Measurements from ENCODE around the gene BCKDHB.
"Not testable (repeated sequence)": the region's sequence is repeated elsewhere in the genome, so short reads cannot be mapped to it uniquely, and the experiment has no call there.

BCKDHB gene

DNA sequence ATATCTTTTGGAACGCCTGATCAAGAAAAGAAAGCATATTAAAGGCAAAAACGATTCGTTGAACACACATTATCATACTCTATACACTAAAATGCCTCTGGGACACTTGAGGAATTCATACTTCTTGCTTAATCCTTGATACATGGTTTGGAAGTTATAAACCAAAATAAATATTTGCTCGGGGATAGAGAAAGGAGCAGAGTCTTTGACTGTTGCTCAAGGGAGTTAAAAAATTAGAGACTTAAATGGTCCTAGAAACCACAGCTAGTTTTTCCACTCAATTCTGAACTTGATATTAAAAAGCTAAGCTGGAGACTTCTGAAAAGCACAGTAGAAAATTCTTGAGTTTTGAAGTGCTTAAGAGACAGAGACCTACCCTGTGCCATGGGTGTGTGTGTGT, 98.9 kb downstream of the BCKDHB start:
- in situ Hi-C loops (cut with HindIII; ENCODE audit: low sequenced_read_pairs): no loop called here

DNA sequence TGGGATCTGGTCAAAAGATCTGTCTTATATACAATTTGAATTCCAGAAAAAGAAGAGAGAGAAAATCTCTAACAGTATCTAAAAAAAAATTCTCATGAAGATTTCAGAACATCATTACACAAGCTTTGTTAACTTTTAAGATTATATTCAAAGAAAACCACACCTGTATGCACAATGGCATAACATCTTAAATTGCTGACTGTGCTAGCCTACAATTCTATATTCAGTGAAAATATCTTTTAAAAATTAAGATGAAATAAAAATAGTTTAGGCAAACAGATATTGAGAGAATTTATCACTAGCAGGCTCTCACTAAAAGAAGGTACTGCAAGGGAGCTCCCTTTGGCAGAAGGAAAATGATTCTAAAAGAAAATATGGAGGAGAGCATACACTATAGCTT, 100.3 kb downstream of the BCKDHB start:
- in situ Hi-C loops (cut with HindIII; ENCODE audit: low sequenced_read_pairs): no loop called here

DNA sequence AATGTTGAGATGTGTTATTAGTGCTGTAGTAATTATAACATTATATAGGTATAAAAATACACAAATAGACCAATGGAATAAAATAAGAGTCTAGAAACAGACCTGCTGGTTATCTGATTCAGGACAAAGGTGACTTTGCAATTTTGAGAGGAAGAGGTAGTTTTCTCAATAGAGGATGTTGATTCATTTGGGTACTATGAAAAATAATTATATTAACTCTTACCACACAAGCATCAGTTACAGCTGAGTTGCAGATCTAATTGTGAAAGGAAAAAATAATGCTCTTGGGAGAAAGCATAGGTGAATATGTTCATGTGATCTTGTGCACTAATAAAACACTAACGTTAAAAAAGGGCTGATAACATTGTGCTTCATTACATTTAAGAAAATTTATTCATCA, 103.0 kb downstream of the BCKDHB start:
- in situ Hi-C loops (cut with HindIII; ENCODE audit: low sequenced_read_pairs): no loop called here

DNA sequence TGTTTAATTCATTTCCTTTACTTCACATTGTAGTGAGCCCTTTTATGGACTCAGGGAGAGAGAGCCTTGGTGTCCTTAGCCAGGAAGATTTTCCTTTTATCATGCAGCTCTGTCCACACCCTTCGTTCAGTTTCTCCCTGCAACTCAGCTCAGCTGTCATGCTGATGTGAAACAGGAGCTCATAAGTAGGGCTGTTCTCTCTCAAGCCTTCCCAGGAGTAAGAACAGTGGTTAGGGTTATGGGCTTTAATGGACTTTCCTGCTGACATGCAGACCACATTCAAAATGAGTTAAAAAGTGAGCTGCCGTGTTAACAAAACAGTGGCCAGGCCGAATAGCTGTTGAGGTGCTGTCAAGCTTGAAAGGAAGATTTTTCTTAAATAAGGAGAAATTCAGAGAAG, 104.1 kb downstream of the BCKDHB start:
- in situ Hi-C loops (cut with HindIII; ENCODE audit: low sequenced_read_pairs): no loop called here

DNA sequence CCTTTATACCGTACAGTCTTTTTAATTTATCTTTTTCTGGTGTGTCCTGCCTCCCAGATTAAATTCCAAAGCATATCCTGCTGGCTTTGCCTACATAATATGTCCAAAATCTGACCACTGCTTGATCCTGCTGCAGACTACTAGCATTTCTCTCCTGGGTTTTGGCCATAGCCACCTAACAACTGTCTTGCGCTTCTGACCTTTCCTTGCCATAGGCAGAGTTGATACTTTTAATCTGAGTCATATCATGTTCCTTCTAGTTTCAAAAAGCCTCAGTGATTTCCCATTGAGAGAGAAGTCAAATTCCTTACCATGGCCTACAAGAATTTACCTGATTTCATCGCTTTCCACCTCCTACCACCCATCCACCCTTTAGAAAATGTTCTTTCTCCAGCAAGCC, 104.8 kb downstream of the BCKDHB start:
- in situ Hi-C loops (cut with HindIII; ENCODE audit: low sequenced_read_pairs): no loop called here

DNA sequence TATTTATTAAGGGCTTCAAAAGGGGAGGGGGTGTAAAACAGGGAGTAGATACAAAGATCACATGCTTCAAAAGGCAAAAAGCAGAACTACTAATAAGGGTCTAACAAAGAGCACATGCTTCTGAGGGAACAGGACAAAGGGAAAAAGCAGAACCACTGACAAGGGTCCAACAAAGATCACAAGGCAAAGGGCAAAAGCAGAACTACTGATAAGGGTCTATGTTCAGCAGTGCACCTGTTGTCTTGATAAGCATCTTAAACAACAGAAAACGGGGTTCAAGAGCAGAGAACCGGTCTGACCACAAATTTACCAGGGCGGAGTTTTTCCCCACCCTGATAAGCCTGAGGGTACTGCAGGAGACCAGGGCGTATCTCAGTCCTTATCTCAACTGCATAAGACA, 105.4 kb downstream of the BCKDHB start:
- in situ Hi-C loops (cut with HindIII; ENCODE audit: low sequenced_read_pairs): not testable (repeated sequence)

DNA sequence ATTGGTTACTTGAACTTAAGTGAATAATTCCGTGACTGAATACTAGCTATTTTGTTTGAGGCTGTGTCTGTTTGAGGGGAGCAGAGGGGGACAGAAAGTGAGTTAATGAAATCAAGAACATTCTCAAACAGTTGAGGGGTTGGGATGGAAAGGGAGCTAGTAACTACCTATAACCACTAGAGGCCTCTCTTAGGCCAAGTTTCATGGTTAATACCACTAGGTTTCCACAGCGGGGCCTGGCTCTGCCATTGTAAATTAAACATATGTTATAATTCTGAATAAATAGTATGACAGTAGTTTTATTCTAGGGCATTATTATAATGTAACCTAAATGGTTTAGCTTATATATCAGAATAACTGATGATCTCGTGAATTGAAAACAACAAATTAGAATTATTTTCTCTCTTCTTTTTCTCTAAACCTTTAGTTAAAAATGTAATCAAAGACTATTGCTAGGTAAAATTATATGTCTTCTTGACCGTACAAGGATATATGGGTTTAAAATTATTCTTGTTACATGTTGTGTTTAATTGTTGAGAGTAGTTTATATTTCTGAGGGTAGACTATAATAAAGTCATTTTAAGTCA, 108.1 kb downstream of the BCKDHB start:
- in situ Hi-C loops (cut with HindIII; ENCODE audit: low sequenced_read_pairs): no loop called here

DNA sequence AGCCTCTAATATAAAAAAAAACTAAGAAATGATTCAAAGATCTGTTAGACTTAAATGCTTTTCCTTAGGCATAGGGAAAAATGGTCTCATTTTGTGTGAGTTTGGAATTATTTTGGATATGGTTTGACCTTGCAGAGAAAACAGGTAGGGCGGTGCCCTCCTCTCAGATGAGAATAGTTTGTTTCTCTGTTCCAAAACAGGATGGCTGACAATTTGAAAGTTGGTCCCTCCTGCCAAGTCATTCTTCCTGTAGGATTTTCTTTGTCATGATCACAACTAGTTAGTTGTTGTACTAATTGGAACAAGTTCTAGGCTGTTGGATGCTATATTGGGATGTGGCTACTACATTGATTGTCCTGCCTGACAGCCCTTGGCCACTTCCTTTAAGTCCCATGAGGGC, 108.6 kb downstream of the BCKDHB start:
- in situ Hi-C loops (cut with HindIII; ENCODE audit: low sequenced_read_pairs): no loop called here

DNA sequence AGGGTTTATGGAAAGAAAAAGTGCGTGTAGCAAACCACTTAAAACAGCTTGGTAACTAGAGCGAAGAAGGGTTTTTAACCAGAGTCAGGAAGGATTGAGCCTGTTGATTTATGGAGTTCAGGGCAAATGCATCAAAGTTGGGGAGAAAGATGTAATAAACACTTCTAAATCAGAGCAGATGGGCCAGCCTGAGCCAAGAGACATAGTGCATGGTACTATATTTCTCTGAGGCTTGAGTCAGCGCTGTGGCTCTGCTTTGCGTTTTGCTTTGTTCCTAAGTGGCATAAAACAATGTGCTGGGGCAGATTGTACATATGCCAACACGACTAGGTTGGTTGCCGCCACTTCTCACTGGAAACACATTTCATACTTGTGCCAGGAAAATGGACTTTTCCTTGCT, 111.3 kb downstream of the BCKDHB start:
- in situ Hi-C loops (cut with HindIII; ENCODE audit: low sequenced_read_pairs): no loop called here

DNA sequence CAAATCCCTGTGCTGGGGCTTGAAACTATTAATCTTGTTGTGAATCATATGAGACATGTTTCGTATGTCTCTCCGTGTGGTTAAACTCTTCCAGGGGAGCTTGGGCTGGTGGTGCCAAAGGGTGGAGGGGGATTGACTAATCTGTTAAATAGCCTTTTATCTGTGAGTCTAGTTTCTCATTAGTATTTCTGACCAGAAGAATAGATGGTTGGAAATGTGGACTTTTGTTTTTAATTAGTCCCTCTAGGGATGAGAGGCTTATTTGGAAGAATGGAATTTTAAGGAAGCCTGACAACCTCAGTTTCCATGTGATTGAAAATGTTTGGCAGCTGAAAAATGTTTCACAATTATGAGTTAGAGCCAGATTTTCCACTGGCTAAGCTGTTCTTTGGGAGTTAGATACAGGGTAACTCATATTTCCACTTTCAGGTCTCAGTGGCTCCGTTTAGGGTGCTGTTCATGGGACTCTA, 117.3 kb downstream of the BCKDHB start:
- in situ Hi-C loops (cut with HindIII; ENCODE audit: low sequenced_read_pairs): no loop called here

DNA sequence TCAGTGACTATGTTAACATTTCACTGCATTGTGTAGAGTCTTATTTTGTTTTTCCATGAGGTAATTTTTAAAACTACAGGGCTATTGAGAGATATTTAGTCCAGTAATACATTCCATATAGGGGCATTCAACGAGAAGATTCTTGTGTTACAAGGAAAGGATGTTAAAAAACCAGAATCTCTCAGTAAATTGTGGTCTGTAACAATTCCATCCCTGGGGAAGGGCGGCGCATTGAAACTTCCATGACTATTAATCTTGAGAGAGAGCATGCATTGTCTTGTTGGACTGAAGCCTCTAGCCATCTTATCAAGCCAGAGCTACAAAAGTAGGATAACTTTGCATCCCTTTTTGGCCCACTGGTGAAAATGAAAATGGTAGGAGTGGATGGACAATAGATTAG, 119.7 kb downstream of the BCKDHB start:
- in situ Hi-C loops (cut with HindIII; ENCODE audit: low sequenced_read_pairs): no loop called here

DNA sequence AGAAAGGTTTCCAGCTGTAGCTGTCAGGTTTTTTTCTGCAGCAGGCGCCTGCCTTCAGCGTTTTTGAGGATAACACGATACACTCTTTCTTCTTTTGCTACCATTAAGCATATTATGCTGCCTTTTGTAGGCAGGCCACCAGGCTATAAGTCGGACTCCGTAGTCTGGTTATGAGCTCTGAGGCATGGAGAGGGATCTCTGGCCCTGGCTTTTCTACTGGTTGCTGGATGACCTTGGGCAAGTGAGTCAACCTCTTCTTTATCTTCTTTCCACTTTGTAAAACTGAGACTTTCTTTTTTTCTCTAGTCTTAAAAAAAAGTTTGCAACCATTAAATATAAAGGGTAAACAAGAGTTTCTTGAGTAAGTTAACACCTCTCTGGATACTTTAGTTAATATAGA, 120.2 kb downstream of the BCKDHB start:
- in situ Hi-C loops (cut with HindIII; ENCODE audit: low sequenced_read_pairs): no loop called here

DNA sequence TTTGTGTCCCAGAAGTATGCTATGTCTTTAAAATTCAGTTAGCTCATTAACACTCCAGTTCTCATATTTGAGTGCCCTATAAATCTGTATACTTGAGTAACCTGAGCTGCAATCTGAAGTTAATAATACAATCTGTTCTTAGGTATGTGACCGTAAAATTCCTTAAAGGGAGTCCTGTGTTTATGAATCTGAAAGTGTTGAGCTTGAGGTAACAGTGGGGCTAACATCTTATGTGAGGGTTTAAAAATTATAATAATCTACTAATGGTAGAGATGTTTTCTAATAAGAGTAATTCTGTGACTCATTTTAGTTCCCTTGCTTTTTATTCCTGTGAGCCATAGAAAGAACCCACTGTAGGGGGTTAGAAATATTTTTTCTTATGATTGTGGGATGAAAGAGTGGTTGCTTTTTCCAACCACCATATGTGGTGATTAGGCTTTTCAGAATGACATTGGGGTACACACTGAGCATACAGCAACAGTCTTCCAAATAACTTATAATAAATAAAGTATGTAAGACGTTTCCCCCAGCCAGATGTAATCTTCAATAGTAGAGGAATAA, 121.2 kb downstream of the BCKDHB start:
- in situ Hi-C loops (cut with HindIII; ENCODE audit: low sequenced_read_pairs): no loop called here

DNA sequence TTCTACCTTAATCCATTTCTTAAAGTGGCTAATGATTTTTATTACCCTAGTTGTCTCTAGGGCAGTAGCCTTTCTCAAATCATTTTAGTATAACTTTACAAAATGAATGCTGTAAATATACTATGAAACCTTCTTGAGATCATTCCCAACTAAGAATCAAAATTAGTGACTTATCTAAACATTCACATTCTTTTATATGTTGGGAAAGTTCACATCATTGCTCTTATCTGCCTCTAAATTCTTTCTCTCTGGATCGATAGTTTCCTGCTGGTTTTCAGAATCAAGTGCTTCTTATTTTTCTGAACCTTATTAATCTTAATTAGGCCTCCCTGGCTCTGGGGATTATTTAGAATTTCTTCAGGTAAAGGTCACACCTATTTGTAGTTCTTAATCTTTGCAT, 126.8 kb downstream of the BCKDHB start:
- in situ Hi-C loops (cut with HindIII; ENCODE audit: low sequenced_read_pairs): no loop called here

DNA sequence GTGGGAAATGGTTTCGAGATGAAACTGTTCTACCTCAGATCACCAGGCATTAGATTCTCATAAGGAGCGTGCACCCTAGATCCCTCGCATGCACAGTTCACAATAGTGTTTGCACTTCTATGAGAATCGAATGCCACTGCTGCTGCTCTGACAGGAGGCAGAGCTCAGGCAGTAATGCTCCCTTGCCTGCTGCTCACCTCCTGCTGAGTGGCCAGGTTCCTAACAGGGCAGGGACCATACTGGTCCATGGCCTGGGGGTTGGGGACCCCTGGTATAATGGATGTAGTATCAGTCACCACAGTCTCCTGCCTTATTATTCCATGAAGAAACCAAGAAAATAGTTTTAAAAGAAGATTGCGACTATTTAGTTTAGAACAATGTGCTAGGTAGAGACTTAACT, 127.5 kb downstream of the BCKDHB start:
- in situ Hi-C loops (cut with HindIII; ENCODE audit: low sequenced_read_pairs): no loop called here

DNA sequence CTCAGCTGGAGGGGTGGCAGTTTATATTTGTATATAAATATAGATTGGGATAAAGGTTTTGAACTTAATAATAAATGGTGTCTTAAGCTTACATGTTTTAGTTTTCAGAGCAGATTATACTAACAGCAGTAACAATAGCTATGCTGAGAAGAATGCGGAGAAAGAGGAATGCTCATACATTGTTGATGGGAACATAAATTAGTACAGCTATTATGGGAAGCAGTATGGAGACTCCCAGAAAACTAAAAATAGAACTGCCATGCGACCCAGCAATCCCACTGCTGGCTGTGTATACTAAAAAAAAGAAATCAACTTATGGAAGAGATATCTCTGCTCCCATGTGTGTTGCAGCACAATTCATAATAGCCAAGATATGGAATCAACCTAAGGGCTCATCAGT, 127.9 kb downstream of the BCKDHB start:
- in situ Hi-C loops (cut with HindIII; ENCODE audit: low sequenced_read_pairs): no loop called here

DNA sequence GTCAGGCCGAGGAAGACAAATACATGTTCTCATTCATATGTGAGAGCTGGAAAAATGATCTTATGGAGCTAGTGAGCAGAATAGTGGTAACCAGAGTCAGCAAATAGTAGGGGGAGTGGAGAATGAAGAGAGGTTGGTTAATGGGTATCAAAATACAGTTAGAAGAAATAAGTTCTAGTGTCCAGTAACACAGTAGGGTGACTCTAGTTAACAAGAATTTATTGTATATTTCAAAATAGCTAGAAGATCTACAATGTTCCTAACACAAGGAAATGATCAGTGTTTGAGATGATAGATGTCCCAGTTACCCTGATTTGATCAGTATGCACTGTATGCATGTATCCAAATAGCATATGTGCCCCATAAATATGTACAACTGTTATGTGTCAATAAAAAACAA, 128.4 kb downstream of the BCKDHB start:
- in situ Hi-C loops (cut with HindIII; ENCODE audit: low sequenced_read_pairs): no loop called here

DNA sequence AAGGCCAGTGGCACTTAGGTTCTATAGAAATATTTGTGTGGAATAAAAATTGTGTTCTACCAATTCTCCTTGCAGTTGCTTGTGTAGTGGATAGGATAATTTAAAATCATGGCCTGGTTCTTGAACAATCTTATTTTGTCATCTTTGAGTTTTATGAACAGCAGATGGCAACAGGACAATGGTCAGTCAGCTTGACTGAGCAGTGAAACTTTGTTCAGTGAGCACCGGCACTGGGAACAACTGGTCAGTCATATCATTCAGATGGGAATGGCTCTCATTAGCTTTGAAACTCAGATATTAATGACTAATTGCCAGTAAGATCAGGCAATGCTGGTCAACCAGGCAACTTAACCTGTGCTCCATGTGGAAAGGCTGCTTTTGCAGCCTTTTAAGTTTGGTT, 129.2 kb downstream of the BCKDHB start:
- in situ Hi-C loops (cut with HindIII; ENCODE audit: low sequenced_read_pairs): no loop called here

DNA sequence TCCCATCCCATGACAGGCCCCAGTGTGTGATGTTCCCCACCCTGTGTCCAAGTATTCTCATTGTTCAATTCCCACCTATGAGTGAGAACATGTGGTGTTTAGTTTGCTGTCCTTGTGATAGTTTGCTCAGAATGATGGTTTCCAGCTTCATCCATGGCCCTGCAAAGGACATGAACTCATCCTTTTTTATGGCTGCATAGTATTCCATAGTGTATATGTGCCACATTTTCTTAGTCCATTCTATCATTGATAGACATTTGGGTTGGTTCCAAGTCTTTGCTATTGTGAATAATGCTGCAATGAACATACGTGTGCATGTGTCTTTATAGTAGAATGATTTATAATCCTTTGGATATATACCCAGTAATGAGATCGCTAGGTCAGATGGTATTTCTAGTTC, 132.3 kb downstream of the BCKDHB start:
- in situ Hi-C loops (cut with HindIII; ENCODE audit: low sequenced_read_pairs): not testable (repeated sequence)

DNA sequence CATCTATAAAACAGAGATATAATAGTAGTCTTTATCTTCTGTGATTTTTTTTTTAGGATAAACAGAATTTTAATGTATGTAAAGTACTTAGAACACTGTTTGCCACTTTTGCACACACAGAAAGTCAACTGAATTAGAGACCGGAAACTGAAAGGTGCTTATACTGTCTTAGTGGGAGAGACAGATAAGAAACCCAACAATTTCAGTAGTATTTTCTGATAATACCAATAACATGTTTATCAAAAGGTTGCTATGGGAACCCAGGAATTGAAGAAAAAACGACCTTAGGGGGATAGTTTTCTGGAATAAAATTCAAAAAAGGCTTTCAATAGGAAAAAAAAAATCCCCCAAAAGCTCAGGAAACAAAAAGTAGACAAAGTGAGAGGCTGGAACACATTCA, 138.6 kb downstream of the BCKDHB start:
- in situ Hi-C loops (cut with HindIII; ENCODE audit: low sequenced_read_pairs): no loop called here

DNA sequence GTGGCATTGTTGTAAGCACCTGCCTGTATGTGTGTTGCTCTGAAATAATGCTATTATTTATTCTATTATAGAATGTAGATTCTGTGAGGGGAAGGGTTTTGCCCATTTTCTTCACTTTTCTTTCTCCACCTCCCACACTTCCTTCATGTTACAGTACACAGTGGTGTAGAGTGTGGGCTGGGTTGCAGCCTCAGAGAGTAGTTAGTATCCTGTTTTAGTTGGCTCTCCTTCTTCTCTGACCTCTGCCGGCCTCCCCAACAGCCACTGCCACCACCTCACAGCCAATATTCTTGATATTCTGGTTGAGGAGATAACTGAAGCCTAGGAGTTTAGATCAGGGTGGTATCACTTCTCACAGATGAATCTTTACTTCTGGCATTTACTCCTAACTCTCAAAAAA, 143.4 kb downstream of the BCKDHB start:
- in situ Hi-C loops (cut with HindIII; ENCODE audit: low sequenced_read_pairs): no loop called here

DNA sequence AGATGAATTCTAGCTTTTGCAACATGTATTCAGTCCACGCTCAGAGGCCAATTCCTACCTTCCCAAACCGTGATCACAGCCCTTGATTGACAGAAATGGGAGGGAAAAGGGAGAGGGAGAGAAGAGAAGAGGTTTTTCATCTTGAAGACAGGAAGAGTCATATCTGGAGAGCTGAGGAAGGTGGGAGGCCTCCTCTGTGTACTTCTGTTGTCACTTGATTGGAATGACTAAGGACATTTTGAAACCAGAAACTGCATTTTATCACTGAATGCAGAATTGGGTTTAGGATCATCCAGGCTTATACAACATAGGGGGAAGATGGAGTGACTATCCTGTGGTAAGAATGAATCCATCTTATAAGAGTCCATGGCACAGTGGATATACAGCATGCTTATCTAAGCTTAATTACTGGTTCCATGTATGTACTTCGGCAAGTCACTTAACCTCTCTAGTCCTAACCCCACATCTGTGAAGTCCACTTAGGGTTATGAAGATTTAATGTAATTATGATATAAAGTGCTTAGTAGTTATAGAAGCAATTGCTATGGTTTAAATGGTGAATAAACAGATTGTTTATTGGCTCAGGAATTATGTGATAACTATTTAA, 144.0 kb downstream of the BCKDHB start:
- in situ Hi-C loops (cut with HindIII; ENCODE audit: low sequenced_read_pairs): no loop called here

DNA sequence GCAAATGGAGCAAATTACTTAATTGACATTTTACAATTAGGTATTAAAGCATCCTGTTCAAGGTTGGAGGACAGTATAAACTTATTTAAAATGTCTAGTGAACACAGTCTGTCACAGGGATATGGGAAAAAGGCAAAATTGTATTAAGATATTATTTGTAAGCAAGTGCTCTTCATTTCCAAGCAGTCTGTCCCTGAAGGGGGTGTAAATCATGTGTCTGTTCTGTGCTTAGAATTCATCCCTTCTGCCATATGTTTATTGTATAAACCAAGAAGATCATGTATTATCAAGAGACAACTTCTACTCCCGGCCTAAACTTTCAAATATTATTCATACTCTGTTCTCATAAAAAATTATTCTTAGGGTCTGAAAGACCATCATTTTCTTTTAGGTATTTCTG, 144.8 kb downstream of the BCKDHB start:
- in situ Hi-C loops (cut with HindIII; ENCODE audit: low sequenced_read_pairs): no loop called here

Measured in DLD1 (cell line).